Measurements from ENCODE around the gene APELA. TPM values are rescaled to one million over a fixed set of nuclear protein-coding genes. Genes with fewer than 3 reads are reported as not detected.
"Not testable (repeated sequence)": the region's sequence is repeated elsewhere in the genome, so short reads cannot be mapped to it uniquely, and the experiment has no call there.

The APELA gene
- polyA plus RNA-seq, 1 experiment = not detected

GRCh38 chr4:164924670-164925238 is 47.8 kb downstream of the APELA start:
- CTCF ChIA-PET = no interaction called here
- Histone ChIP-seq H3K27me3 (ENCODE audit: control insufficient read depth, insufficient read depth, low read length) (no peaks in the 10 kb centered on the region), H3K4me3 (ENCODE audit: low read depth, low read length) (no peak overlapping the region), H3K36me3 (ENCODE audit: control insufficient read depth, insufficient read depth, low read length) (no peaks in the 10 kb centered on the region)
- TF ChIP-seq CTCF (IDR thresholded peaks at IDR 0.05; ENCODE audit: insufficient read depth, low read depth, low read length) = no peak
- POLR2A ChIA-PET = no interaction called here
- no peak for DNase-seq (ENCODE audit: low read depth)

- TF ChIP-seq CTCF (IDR thresholded peaks at IDR 0.05; ENCODE audit: insufficient read depth, low read depth, low read length) = no peak
- CTCF ChIA-PET = no interaction called here
- Histone ChIP-seq H3K27me3 (ENCODE audit: control insufficient read depth, insufficient read depth, low read length) (no peaks in the 10 kb centered on the region), H3K36me3 (ENCODE audit: control insufficient read depth, insufficient read depth, low read length) (no peaks in the 10 kb centered on the region), H3K4me3 (ENCODE audit: low read depth, low read length) (no peak overlapping the region)
- DNase-seq (ENCODE audit: low read depth) = peak; percentile 49
- POLR2A ChIA-PET = no interaction called here
These were observed 49.3 kb downstream of the APELA start for GRCh38 chr4:164926301-164926700.

GRCh38 chr4:164927101-164927500 is 50.1 kb downstream of the APELA start:
- CTCF ChIA-PET; H3K27me3 ChIP-seq (ENCODE audit: control insufficient read depth, insufficient read depth, low read length): not testable (repeated sequence)

GRCh38 chr4:164930647-164931046 is 53.7 kb downstream of the APELA start:
- no peaks in the 10 kb centered on the region for H3K36me3 ChIP-seq (ENCODE audit: control insufficient read depth, insufficient read depth, low read length)
- no peak for DNase-seq (ENCODE audit: low read depth)
- ChIA-PET POLR2A (no interaction called here), CTCF (interaction anchor here (0.9 to 1.5 kb wide), 2 partner anchors 21 to 152 kb away, joined by 3 to 4 read pairs; no protein-coding TSS in a partner anchor)
- H3K4me3 ChIP-seq (ENCODE audit: low read depth, low read length) = no peak overlapping the region
- no peak for TF ChIP-seq CTCF (IDR thresholded peaks at IDR 0.05; ENCODE audit: insufficient read depth, low read depth, low read length)
- H3K27me3 ChIP-seq (ENCODE audit: control insufficient read depth, insufficient read depth, low read length) = no peaks in the 10 kb centered on the region

More at GRCh38 chr4:164927101-164927500, 50.1 kb downstream of the APELA start:
- POLR2A ChIA-PET; DNase-seq (ENCODE audit: low read depth); H3K4me3 ChIP-seq (ENCODE audit: low read depth, low read length); H3K36me3 ChIP-seq (ENCODE audit: control insufficient read depth, insufficient read depth, low read length): not testable (repeated sequence)

GRCh38 chr4:164931551-164932324 is 54.8 kb downstream of the APELA start:
- Histone ChIP-seq H3K27me3 (ENCODE audit: control insufficient read depth, insufficient read depth, low read length) (no peaks in the 10 kb centered on the region), H3K36me3 (ENCODE audit: control insufficient read depth, insufficient read depth, low read length) (no peaks in the 10 kb centered on the region), H3K4me3 (ENCODE audit: low read depth, low read length) (no peak overlapping the region)
- ChIA-PET POLR2A (no interaction called here), CTCF (interaction anchor here (0.5 to 1.5 kb wide), 3 partner anchors 19 to 153 kb away, joined by 3 to 4 read pairs (median 3); no protein-coding TSS in a partner anchor)
- no peak for TF ChIP-seq CTCF (IDR thresholded peaks at IDR 0.05; ENCODE audit: insufficient read depth, low read depth, low read length)
- no peak for DNase-seq (ENCODE audit: low read depth)
